Parathyroid adenoma (tissue), 2 donors: Measurements from ENCODE around the gene ZCCHC10.

ENCODE experiments used
- H2AFZ ChIP-seq: fragments of 300-600 bp; sonication (generic); one replicate; pipeline ENCODE4 v1.7.0; 2017; ENCODE audit warnings: antibody characterized with exemption, mild to moderate bottlenecking
- H3K27ac ChIP-seq: fragments of 300-600 bp; sonication (generic); one replicate; pipeline ENCODE4 v1.7.0; 2017
- H3K27me3 ChIP-seq: fragments of 300-600 bp; sonication (generic); one replicate; pipeline ENCODE4 v1.7.0; 2017; ENCODE audit warnings: low read length; ENCODE audit not compliant: control insufficient read depth, insufficient read depth
- H3K36me3 ChIP-seq: fragments of 300-600 bp; sonication (generic); one replicate; pipeline ENCODE4 v1.7.0; 2017; ENCODE audit warnings: low read length; ENCODE audit not compliant: control insufficient read depth, insufficient read depth
- H3K4me1 ChIP-seq: fragments of 300-600 bp; sonication (generic); one replicate; pipeline ENCODE4 v1.7.0; 2017; ENCODE audit warnings: control low read depth
- H3K4me2 ChIP-seq: fragments of 300-600 bp; sonication (generic); one replicate; pipeline ENCODE4 v1.7.0; 2017; ENCODE audit warnings: low read length
- H3K4me3 ChIP-seq: fragments of 300-600 bp; sonication (generic); one replicate; pipeline ENCODE4 v1.7.0; 2017; ENCODE audit warnings: low read depth, low read length
- H3K79me2 ChIP-seq: fragments of 300-600 bp; sonication (generic); one replicate; pipeline ENCODE4 v1.7.0; 2017; ENCODE audit warnings: control low read depth
- H3K9ac ChIP-seq: fragments of 300-600 bp; sonication (generic); one replicate; pipeline ENCODE4 v1.7.0; 2017; ENCODE audit warnings: mild to moderate bottlenecking
- H3K9me3 ChIP-seq: fragments of 300-600 bp; sonication (generic); one replicate; pipeline ENCODE4 v1.7.0; 2017; ENCODE audit warnings: low read length; ENCODE audit not compliant: control insufficient read depth
- TF ChIP-seq, protein P1 (sequence below): fragments of 300-600 bp; sonication (generic); IDR thresholded peaks from one replicate; pipeline ENCODE4 v1.7.0; 2017; ENCODE audit warnings: antibody characterized with exemption, mild to moderate bottlenecking
- donor health status: primary hyperparathyroidism.

The ZCCHC10 gene

GRCh38 chr5:133054697-133055471, 28.5 kb upstream of the ZCCHC10 start:
- no peak overlapping the region for H3K27ac ChIP-seq
- TF ChIP-seq, protein P1, sequence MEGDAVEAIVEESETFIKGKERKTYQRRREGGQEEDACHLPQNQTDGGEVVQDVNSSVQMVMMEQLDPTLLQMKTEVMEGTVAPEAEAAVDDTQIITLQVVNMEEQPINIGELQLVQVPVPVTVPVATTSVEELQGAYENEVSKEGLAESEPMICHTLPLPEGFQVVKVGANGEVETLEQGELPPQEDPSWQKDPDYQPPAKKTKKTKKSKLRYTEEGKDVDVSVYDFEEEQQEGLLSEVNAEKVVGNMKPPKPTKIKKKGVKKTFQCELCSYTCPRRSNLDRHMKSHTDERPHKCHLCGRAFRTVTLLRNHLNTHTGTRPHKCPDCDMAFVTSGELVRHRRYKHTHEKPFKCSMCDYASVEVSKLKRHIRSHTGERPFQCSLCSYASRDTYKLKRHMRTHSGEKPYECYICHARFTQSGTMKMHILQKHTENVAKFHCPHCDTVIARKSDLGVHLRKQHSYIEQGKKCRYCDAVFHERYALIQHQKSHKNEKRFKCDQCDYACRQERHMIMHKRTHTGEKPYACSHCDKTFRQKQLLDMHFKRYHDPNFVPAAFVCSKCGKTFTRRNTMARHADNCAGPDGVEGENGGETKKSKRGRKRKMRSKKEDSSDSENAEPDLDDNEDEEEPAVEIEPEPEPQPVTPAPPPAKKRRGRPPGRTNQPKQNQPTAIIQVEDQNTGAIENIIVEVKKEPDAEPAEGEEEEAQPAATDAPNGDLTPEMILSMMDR: no peak
- no peak overlapping the region for H3K4me2 ChIP-seq
- H3K36me3 ChIP-seq: no peaks in the 10 kb centered on the region
- H3K4me3 ChIP-seq: no peak overlapping the region
- H2AFZ ChIP-seq: no peak overlapping the region
- H3K9me3 ChIP-seq: no peaks in the 10 kb centered on the region
- peaks cover 15% of the 10 kb centered on the region for H3K4me1 ChIP-seq
- no peaks in the 10 kb centered on the region for H3K27me3 ChIP-seq
- no peak overlapping the region for H3K9ac ChIP-seq
- H3K79me2 ChIP-seq: peaks cover 58% of the 10 kb centered on the region

DNA sequence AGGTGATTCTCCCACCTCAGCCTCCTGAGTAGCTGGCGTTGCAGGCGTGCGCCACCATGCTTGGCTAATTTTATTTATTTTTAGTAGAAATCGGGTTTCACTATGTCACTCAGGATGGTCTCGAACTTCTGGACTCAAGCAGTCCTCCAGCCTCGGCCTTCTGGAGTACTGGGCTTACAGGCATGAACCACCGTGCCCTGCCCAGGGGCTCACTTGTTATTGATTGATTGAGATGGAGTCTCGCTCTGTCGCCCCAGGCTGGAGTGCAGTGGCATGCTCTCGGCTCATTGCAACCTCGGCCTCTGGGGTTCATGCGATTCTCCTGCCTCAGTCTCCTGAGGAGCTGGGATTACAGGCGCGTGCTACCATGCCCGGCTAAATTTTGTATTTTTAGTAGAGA, 27.1 kb upstream of the ZCCHC10 start:
- Histone ChIP-seq H3K27me3 (no peaks in the 10 kb centered on the region), H3K4me2 (peak overlapping the region; percentile 76), H3K9me3 (no peaks in the 10 kb centered on the region), H3K27ac (no peak overlapping the region), H2AFZ (no peak overlapping the region), H3K9ac (no peak overlapping the region), H3K4me1 (peaks cover 22% of the 10 kb centered on the region), H3K79me2 (peaks cover 53% of the 10 kb centered on the region), H3K4me3 (peak overlapping the region; percentile 93), H3K36me3 (no peaks in the 10 kb centered on the region)
- TF ChIP-seq, protein P1: no peak

DNA sequence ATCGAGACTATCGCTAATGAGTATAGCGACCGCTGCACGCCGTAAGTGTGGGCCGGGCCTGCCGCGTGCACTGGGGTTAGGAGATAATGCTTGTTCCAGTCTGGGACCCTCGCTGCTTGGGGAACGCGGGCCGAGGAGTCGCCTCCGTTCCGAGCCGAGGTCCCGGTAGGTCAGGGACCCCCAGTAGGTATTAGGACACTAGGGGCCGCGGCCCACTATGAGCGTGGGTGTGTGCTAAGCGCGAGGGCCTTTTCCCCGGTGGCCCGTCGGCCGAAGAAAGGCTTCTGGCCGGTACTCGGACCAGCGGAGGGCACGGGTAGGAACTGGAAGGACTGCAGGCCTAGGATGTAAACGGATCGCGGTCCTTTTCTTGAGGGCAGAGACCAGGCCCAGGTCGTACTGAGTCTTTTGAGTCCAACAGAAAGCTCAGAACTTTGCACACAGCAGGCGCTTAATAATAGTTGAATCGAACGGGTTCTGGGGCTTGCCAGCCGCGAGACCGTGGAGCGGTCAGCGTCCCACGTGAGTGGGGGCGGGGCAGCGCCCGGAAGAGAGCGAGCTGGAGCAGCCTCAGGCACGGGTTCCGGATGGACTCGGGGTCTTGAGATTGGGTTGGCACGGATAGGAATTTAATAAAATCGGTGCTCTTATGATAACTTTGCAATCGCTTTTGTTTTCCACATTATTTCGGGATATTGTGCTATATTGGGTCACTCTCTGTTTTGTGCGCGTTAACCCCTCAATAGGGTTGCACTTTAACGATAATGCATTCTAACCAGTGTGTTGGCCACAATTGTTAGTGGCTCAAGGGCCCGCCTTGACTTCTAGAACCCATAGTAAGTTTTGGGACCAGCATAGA, 26.2 kb upstream of the ZCCHC10 start:
- H3K4me2 ChIP-seq: peak overlapping the region; percentile 76
- H3K4me1 ChIP-seq: peaks cover 22% of the 10 kb centered on the region
- peak overlapping the region; percentile 97 for H3K9ac ChIP-seq
- peak overlapping the region; percentile 93 for H3K4me3 ChIP-seq
- H3K79me2 ChIP-seq: peaks cover 44% of the 10 kb centered on the region
- no peaks in the 10 kb centered on the region for H3K27me3 ChIP-seq
- TF ChIP-seq, protein P1: no peak
- H3K9me3 ChIP-seq: no peaks in the 10 kb centered on the region
- no peaks in the 10 kb centered on the region for H3K36me3 ChIP-seq
- peak overlapping the region; percentile 89 for H2AFZ ChIP-seq
- peak overlapping the region; percentile 97 for H3K27ac ChIP-seq

DNA sequence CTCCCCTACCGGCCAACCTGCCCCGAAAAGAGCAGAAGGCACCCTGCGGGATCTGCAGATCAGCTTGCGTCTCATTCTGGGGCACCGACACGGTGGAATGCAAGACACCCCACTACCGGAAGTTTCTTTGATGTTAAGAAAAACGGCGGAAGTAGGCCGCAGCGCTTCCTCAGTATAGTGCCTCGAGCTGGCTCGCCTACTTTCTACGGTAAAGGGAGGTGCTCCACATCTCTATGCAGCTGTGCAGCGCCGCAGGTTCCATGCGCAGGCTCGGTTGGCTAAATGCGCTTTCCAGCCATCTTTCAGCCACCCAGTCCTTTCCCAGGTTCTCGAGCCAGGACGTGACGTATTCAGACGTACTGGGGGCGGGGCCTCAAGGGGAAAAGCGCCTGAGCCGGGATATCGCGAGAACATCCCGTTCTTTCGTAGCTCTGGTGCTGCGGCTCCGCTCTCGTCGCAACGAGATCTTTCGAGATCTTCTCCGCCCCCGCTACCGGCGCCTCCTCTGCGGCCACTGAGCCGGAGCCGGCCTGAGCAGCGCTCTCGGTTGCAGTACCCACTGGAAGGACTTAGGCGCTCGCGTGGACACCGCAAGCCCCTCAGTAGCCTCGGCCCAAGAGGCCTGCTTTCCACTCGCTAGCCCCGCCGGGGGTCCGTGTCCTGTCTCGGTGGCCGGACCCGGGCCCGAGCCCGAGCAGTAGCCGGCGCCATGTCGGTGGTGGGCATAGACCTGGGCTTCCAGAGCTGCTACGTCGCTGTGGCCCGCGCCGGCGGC, 25.4 kb upstream of the ZCCHC10 start, which contains the start of gene HSPA4:
Gene HSPA4, plus strand, starts transcription at position 472 of the 775 bp plus-strand sequence. Its CDS starts 238 bp downstream, at position 710.
- Histone ChIP-seq H3K27ac (peak within 1 kb of the TSS; percentile 97), H3K4me1 (peaks cover 22% of the 10 kb centered on the region), H3K4me2 (peak within 1 kb of the TSS; percentile 76), H3K4me3 (peak within 1 kb of the TSS; percentile 93), H3K79me2 (peaks cover 42% of the 10 kb centered on the region), H3K9ac (peak within 1 kb of the TSS; percentile 97), H2AFZ (peak within 1 kb of the TSS; percentile 89), H3K36me3 (no peaks in the 10 kb centered on the region), H3K9me3 (no peaks in the 10 kb centered on the region), H3K27me3 (no peaks in the 10 kb centered on the region)
- TF ChIP-seq, protein P1: no peak
